Measurements from ENCODE around the gene PNLIPRP3.
"Not testable (repeated sequence)": the region's sequence is repeated elsewhere in the genome, so short reads cannot be mapped to it uniquely, and the experiment has no call there.

The PNLIPRP3 gene

DNA sequence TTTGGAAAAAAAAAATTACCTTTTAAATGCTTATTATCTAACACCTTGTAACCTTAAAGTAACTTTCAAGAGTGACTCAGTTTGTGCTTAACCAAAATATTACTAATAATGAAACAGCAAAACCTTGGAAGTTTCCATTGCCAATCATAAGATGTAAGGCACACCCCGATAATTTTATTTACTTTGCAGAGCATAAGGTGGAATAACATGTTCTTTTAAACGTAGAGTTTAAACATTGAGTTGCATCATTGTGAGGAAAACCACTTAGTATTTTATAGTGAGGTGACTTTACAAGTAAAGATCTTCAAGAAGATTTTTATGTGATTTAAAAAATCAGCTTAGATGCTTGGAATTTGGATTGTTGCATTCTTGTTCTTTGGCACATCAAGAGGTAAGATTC lies at the start of gene PNLIPRP3:
TSS of gene PNLIPRP3 (plus strand) at position 177 of the 400 bp plus-strand sequence. CDS start at position 343, 166 bp downstream.
- no peak for FAIRE-seq

DNA sequence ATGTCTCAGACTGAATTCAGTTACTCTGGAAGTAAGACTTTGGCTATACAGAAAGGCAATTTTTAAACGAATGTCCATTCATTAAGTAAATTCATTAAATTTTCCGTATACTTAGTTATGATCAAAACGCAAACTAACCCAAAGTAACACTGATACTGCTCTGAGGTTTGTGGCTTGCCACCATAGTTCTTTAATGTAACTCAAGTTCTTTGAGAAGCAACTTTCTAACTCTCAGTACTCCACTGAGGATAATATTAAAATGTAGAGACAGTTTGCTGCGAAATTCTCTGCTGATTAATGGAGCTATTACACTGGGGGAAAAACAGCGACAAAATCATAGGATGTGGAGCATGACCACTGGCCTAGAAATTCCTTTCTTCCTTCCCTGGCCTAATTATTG lies 45.4 kb upstream of the PNLIPRP3 start:
- no peak for FAIRE-seq

- FAIRE-seq: no peak
These were observed 42.3 kb upstream of the PNLIPRP3 start for GRCh38 chr10:116385311-116385710.

DNA sequence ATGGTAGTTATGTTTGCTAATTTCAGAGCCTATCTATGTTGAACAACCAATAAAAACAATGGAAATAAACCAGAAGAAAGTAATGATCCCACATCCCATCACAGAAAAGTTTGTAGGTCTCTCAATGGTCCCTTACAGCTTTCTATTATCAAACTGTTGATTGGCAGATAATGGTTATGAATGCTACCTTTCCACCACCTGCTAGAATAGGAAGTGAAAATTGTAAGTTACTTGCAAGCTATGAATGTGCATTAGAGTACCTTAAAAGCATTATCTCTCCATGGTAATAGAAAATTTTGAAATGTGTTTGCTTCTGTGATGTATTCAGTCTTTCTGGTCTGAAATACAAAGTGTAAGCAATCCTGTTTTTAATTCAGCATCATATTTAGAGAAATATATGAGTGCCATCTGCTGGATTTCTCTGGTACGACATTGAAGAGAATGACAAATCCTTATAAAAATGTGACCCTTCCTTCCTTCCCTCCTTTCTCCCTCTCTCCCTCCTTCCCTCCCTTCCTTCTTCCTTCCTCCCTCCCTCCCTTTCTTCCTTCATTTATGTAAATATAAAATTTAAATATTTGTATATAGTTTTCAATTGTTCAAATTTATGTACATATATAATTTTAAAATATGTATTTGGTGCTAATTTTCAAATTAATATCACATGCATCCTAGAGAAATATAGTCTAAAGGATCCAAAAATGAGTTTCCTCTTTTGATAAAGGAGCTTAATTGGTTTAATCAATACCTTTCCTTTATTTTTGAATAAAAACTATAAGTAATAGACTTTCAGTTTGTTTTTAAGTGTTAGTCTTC lies 41.4 kb upstream of the PNLIPRP3 start:
- FAIRE-seq: no peak

GRCh38 chr10:116393246-116393831 lies 34.3 kb upstream of the PNLIPRP3 start:
- FAIRE-seq: not testable (repeated sequence)

DNA sequence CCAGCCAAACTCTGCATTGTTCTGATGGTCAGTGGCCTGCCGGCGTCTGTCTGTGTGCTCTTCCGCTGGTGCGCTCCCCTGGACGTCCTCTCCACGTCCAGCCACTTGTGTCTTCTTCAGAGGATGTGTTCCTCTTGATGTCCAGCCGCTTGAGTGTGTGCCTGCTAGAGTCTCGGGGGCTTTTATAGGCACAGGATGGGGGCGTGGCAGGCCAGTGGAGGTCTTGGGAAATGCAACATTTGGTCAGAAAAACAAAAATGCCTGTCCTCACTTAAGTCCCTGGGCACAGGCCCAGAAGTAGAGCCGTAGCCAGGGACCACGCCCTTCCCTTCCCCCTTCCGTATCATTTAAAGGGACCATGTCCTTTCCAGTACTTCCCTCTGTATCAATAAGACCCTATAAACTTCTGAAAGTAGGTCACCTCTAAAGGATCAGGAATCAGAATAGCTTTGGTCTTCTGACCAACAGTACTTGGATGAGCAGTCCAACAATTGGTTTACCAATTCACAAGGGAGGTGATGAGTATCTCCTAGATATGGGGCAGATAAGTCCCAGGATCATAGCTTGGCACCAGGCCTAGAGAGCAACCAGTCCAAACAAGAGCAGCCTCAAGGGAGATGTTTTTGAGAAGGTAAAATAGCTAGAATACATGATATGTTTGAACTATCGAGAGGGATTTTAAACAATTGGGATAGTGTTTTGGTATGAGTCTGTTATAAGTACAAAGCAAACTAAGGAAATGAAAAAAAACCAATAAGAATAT lies 32.2 kb upstream of the PNLIPRP3 start:
- FAIRE-seq: no peak

DNA sequence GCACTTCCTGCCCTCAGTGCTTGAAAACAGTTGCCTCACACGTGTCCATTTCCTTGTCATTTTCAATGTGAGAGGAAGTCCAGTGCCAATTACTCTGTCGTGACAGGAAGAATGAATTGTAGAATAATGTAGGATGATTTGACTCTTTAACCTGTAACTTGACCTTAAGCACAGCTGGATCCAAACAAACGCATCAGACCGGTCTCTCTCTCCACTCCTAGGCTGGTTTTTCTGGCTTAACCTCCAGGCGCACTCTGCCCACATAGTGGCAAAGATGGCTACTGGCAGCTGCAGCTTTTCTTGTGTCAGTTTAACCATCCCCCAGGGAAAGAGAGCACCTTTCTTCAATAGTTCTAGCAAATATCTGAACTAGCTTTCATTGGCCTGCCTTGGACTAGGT lies 29.4 kb upstream of the PNLIPRP3 start:
- FAIRE-seq: no peak

GRCh38 chr10:116402858-116403257 lies 24.8 kb upstream of the PNLIPRP3 start:
- no peak for FAIRE-seq

DNA sequence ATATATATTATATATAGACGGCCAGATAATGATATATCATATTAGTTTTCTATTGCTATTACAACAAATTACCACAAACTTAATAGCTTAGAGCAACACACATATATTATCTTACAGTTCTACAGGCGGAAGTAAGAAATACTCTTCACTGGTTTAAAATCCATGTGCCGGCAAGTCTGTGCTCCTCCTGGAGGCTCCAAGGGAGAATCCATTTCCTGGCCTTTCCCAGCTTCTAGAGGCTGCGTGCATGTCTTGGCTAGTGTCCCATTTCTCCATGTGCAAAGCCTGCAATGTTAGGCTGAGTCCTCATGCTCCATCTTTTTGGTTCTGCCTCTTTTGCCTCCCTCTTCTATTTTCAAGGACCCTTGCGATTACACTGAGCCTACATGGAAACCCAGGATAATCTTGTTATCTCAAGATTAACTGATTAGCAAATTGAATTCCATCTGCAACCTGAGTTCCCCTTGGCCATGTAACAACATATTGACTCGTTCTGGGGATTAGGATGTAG lies 23.9 kb upstream of the PNLIPRP3 start:
- FAIRE-seq: no peak

GRCh38 chr10:116408719-116409118 lies 18.9 kb upstream of the PNLIPRP3 start:
- FAIRE-seq: no peak

GRCh38 chr10:116410351-116410750 lies 17.3 kb upstream of the PNLIPRP3 start:
- FAIRE-seq: no peak

DNA sequence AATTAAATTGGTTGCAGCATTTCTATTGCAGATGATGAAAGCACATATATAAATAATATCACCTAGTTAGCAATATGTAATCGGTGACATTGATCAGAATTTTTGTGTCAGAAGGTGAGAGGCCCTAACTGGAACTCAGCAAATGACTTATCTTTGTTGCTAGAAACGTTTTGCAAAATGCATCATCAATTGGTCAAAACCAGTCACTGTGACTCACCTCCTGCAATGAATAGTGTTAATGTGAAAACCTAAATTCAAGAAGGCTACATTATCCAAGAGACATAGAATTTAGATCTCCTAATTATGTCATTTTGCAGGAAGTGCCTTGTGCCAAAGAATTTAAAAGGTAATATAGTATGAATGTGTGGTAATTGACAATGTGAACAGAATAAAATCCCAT lies 9.8 kb upstream of the PNLIPRP3 start:
- no peak for FAIRE-seq

GRCh38 chr10:116418389-116418788 lies 9.3 kb upstream of the PNLIPRP3 start:
- no peak for FAIRE-seq

GRCh38 chr10:116421815-116422214 lies 5.8 kb upstream of the PNLIPRP3 start:
- FAIRE-seq: no peak

- no peak for FAIRE-seq
These were observed 1.8 kb downstream of the PNLIPRP3 start for GRCh38 chr10:116429288-116429977.

DNA sequence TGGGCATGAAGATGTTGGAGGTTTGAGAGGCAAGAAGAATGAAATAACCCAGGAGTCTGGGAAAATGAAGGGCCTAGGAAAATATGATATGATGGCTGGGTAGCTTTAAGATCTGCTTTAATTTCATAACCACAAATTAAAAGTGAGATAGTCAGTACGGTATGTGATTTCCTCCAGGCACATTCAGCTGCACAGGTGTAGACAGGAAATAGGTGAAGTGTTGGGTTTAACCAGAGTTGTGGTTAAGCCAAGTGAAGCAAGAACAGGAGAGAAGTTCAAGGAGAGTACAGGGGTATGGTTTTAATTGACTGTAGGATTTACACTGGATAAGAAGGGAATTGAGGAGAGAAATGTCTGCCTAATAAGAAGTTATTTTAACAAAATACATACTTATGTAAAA lies 2.6 kb downstream of the PNLIPRP3 start:
- FAIRE-seq: no peak

DNA sequence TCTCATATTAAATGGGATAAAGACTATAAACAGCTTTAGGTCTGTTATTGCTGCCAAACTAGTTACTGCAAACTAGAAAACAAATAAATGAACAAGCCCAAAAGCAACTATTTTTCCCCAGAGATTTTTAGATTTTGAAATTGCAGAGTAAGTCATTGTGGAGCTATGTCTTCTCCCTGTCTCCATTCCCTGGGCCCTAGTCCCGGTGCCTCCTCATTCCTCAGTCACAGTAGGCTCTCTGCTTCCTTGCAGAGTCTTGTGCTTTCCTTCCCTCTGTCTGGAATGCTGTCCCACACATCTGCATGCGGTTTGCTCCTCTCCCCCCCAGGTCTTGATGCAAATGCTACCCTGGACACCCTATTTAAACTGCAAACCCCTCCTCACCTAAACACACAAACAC lies 4.0 kb downstream of the PNLIPRP3 start:
- no peak for FAIRE-seq

- no peak for FAIRE-seq
These were observed 9.5 kb downstream of the PNLIPRP3 start for GRCh38 chr10:116437076-116437692.

DNA sequence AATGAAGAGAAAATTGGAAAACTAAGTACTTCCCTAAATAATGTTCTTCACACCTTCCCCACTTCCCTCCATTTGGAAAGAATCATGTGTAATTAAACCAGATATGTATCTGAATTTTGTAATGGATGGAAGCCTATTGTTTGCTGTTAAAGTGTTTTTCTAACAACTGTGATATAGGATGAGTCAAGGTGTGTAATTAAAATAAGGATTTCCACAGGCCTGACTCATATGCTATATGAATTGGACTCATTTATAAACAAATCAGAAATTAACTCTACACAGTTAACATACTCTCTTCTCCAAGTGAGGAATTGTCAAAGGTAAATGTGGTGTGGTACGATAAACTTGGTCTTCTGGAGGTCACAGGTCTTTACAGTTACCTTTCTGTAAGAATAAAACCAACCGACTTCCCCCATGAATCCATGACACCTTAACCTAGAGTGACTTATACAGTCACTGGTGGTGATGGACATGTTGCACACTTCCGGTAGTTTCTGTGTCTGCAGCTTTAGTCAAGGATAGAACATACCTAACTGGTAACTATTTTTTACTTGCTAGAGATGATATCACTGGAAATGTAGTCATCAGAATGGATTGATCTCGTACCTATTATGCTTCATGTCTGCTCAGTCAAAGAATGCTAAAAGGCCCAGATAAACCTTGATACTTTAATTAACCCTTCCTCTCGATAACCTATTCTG lies 12.8 kb downstream of the PNLIPRP3 start:
- no peak for FAIRE-seq

- no peak for FAIRE-seq
These were observed 17.0 kb downstream of the PNLIPRP3 start for GRCh38 chr10:116444527-116445142.

DNA sequence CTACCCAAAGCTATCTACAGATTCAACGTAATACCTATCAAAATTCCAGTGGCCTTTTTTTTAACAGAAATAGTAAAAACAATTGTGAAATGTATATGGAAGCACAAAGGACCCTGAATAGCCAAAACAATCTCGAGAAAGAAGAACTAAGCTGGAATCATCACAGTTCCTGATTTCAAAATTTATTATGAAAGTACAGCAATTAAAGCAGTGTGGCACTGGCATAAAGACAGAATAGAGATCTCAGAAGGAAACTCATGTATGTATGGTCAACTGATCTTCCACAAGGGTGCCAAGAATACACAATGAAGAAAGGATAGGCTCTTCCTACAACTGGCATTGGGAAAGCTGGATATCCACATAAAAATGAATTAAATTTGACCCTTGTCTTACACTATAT lies 23.2 kb downstream of the PNLIPRP3 start:
- no peak for FAIRE-seq

All from TTC549 (cell line).